Measurements from ENCODE around the gene CCDC33.

The CCDC33 gene

GRCh38 chr15:74258456-74259291 is 22.5 kb downstream of the CCDC33 start:
- ChIA-PET CTCF (no interaction called here), POLR2A (no interaction called here)
- Histone ChIP-seq H3K4me3 (ENCODE audit: control insufficient read depth in 1 of 7, extremely low read depth in 1 of 7, insufficient read depth in 4 of 7, low read depth in 2 of 7, low read length in 6 of 7) (no peak overlapping the region), H3K4me1 (ENCODE audit: control extremely low read depth in 1 of 4, control insufficient read depth in 4 of 4, insufficient read depth in 4 of 4, low read length in 3 of 4) (peaks cover 0 to 2% (median 0%) of the 10 kb centered on the region in 4 experiments), H3K9me3 (ENCODE audit: control extremely low read depth in 1 of 5, control insufficient read depth in 4 of 5, insufficient read depth in 2 of 5, low read depth in 1 of 5, low read length in 4 of 5) (no peaks in the 10 kb centered on the region), H3K36me3 (ENCODE audit: control insufficient read depth in 4 of 4, insufficient read depth in 4 of 4, low read length in 3 of 4) (no peaks in the 10 kb centered on the region), H3K27me3 (replicated peaks in 2 of 5; ENCODE audit: control insufficient read depth in 4 of 5, insufficient read depth in 5 of 5, low read length in 4 of 5) (peaks cover 0 to 30% (median 10%) of the 10 kb centered on the region in 5 experiments), H3K27ac (ENCODE audit: insufficient read depth in 1 of 2, low read depth in 1 of 2, low read length in 2 of 2, poor library complexity in 1 of 2, severe bottlenecking in 2 of 2) (no peak overlapping the region)
- WGBS (ENCODE audit: insufficient coverage) = 80% methylated on average over 4 of the region's 7 CpGs
- no peak for DNase-seq

GRCh38 chr15:74259292-74259648 is 23.1 kb downstream of the CCDC33 start:
- no peak for DNase-seq
- Histone ChIP-seq H3K9me3 (ENCODE audit: control extremely low read depth in 1 of 5, control insufficient read depth in 4 of 5, insufficient read depth in 2 of 5, low read depth in 1 of 5, low read length in 4 of 5) (no peaks in the 10 kb centered on the region), H3K4me1 (ENCODE audit: control extremely low read depth in 1 of 4, control insufficient read depth in 4 of 4, insufficient read depth in 4 of 4, low read length in 3 of 4) (peaks cover 0 to 2% (median 0%) of the 10 kb centered on the region in 4 experiments), H3K27me3 (replicated peaks in 2 of 5; ENCODE audit: control insufficient read depth in 4 of 5, insufficient read depth in 5 of 5, low read length in 4 of 5) (peaks cover 0 to 30% (median 10%) of the 10 kb centered on the region in 5 experiments), H3K4me3 (ENCODE audit: control insufficient read depth in 1 of 7, extremely low read depth in 1 of 7, insufficient read depth in 4 of 7, low read depth in 2 of 7, low read length in 6 of 7) (no peak overlapping the region), H3K36me3 (ENCODE audit: control insufficient read depth in 4 of 4, insufficient read depth in 4 of 4, low read length in 3 of 4) (no peaks in the 10 kb centered on the region), H3K27ac (ENCODE audit: insufficient read depth in 1 of 2, low read depth in 1 of 2, low read length in 2 of 2, poor library complexity in 1 of 2, severe bottlenecking in 2 of 2) (no peak overlapping the region)
- 61% methylated on average over 4 of the region's 5 CpGs for WGBS (ENCODE audit: insufficient coverage)
- ChIA-PET POLR2A (interaction anchor here (0.6 kb wide), 1 partner anchor 34 kb away, joined by 3 read pairs; no protein-coding TSS in a partner anchor), CTCF (interaction anchor here (0.9 kb wide), 1 partner anchor 10 kb away, joined by 3 read pairs; no protein-coding TSS in a partner anchor)

GRCh38 chr15:74259821-74260607 is 23.9 kb downstream of the CCDC33 start:
- ChIA-PET POLR2A (interaction anchor here (0.6 kb wide), 1 partner anchor 35 kb away, joined by 3 read pairs; no protein-coding TSS in a partner anchor), CTCF (interaction anchor here (0.9 kb wide), 1 partner anchor 11 kb away, joined by 3 read pairs; no protein-coding TSS in a partner anchor)
- DNase-seq = no peak
- H3K4me3 ChIP-seq (ENCODE audit: control insufficient read depth in 1 of 7, extremely low read depth in 1 of 7, insufficient read depth in 4 of 7, low read depth in 2 of 7, low read length in 6 of 7) = no peak overlapping the region
- no peaks in the 10 kb centered on the region for H3K9me3 ChIP-seq (ENCODE audit: control extremely low read depth in 1 of 5, control insufficient read depth in 4 of 5, insufficient read depth in 2 of 5, low read depth in 1 of 5, low read length in 4 of 5)
- WGBS (ENCODE audit: insufficient coverage) = 84% methylated on average over 9 of the region's 12 CpGs
- H3K4me1 ChIP-seq (ENCODE audit: control extremely low read depth in 1 of 4, control insufficient read depth in 4 of 4, insufficient read depth in 4 of 4, low read length in 3 of 4) = peaks cover 0 to 2% (median 0%) of the 10 kb centered on the region in 4 experiments
- no peak overlapping the region for H3K27ac ChIP-seq (ENCODE audit: insufficient read depth in 1 of 2, low read depth in 1 of 2, low read length in 2 of 2, poor library complexity in 1 of 2, severe bottlenecking in 2 of 2)
- peaks cover 0 to 29% (median 10%) of the 10 kb centered on the region in 5 experiments for H3K27me3 ChIP-seq (replicated peaks in 2 of 5; ENCODE audit: control insufficient read depth in 4 of 5, insufficient read depth in 5 of 5, low read length in 4 of 5)
- no peaks in the 10 kb centered on the region for H3K36me3 ChIP-seq (ENCODE audit: control insufficient read depth in 4 of 4, insufficient read depth in 4 of 4, low read length in 3 of 4)

GRCh38 chr15:74261041-74261440 is 24.9 kb downstream of the CCDC33 start:
- H3K9me3 ChIP-seq (ENCODE audit: control extremely low read depth in 1 of 5, control insufficient read depth in 4 of 5, insufficient read depth in 2 of 5, low read depth in 1 of 5, low read length in 4 of 5) = no peaks in the 10 kb centered on the region
- no peak for DNase-seq
- H3K27me3 ChIP-seq (replicated peaks in 2 of 5; ENCODE audit: control insufficient read depth in 4 of 5, insufficient read depth in 5 of 5, low read length in 4 of 5) = peaks cover 0 to 25% (median 9%) of the 10 kb centered on the region in 5 experiments
- WGBS (ENCODE audit: insufficient coverage) = 97% methylated on average over 3 of the region's 3 CpGs
- POLR2A ChIA-PET = no interaction called here
- H3K27ac ChIP-seq (ENCODE audit: insufficient read depth in 1 of 2, low read depth in 1 of 2, low read length in 2 of 2, poor library complexity in 1 of 2, severe bottlenecking in 2 of 2) = no peak overlapping the region
- peaks cover 0 to 2% (median 0%) of the 10 kb centered on the region in 4 experiments for H3K4me1 ChIP-seq (ENCODE audit: control extremely low read depth in 1 of 4, control insufficient read depth in 4 of 4, insufficient read depth in 4 of 4, low read length in 3 of 4)
- H3K36me3 ChIP-seq (ENCODE audit: control insufficient read depth in 4 of 4, insufficient read depth in 4 of 4, low read length in 3 of 4) = no peaks in the 10 kb centered on the region
- CTCF ChIA-PET = no interaction called here
- no peak overlapping the region for H3K4me3 ChIP-seq (ENCODE audit: control insufficient read depth in 1 of 7, extremely low read depth in 1 of 7, insufficient read depth in 4 of 7, low read depth in 2 of 7, low read length in 6 of 7)

- Histone ChIP-seq H3K4me3 (ENCODE audit: control insufficient read depth in 1 of 7, extremely low read depth in 1 of 7, insufficient read depth in 4 of 7, low read depth in 2 of 7, low read length in 6 of 7) (no peak overlapping the region), H3K27ac (ENCODE audit: insufficient read depth in 1 of 2, low read depth in 1 of 2, low read length in 2 of 2, poor library complexity in 1 of 2, severe bottlenecking in 2 of 2) (no peak overlapping the region), H3K4me1 (ENCODE audit: control extremely low read depth in 1 of 4, control insufficient read depth in 4 of 4, insufficient read depth in 4 of 4, low read length in 3 of 4) (peaks cover 0 to 2% (median 0%) of the 10 kb centered on the region in 4 experiments), H3K27me3 (replicated peaks in 2 of 5; ENCODE audit: control insufficient read depth in 4 of 5, insufficient read depth in 5 of 5, low read length in 4 of 5) (peaks cover 0 to 25% (median 9%) of the 10 kb centered on the region in 5 experiments), H3K9me3 (ENCODE audit: control extremely low read depth in 1 of 5, control insufficient read depth in 4 of 5, insufficient read depth in 2 of 5, low read depth in 1 of 5, low read length in 4 of 5) (no peaks in the 10 kb centered on the region), H3K36me3 (ENCODE audit: control insufficient read depth in 4 of 4, insufficient read depth in 4 of 4, low read length in 3 of 4) (no peaks in the 10 kb centered on the region)
- CTCF ChIA-PET = no interaction called here
- DNase-seq = no peak
- POLR2A ChIA-PET = no interaction called here
- 92% methylated on average over 5 of the region's 8 CpGs for WGBS (ENCODE audit: insufficient coverage)
Observed at GRCh38 chr15:74261685-74262084, 25.6 kb downstream of the CCDC33 start.

GRCh38 chr15:74262151-74262550 is 26.0 kb downstream of the CCDC33 start:
- Histone ChIP-seq H3K27ac (ENCODE audit: insufficient read depth in 1 of 2, low read depth in 1 of 2, low read length in 2 of 2, poor library complexity in 1 of 2, severe bottlenecking in 2 of 2) (no peak overlapping the region), H3K9me3 (ENCODE audit: control extremely low read depth in 1 of 5, control insufficient read depth in 4 of 5, insufficient read depth in 2 of 5, low read depth in 1 of 5, low read length in 4 of 5) (no peaks in the 10 kb centered on the region), H3K27me3 (replicated peaks in 2 of 5; ENCODE audit: control insufficient read depth in 4 of 5, insufficient read depth in 5 of 5, low read length in 4 of 5) (peaks cover 0 to 27% (median 6%) of the 10 kb centered on the region in 5 experiments), H3K36me3 (ENCODE audit: control insufficient read depth in 4 of 4, insufficient read depth in 4 of 4, low read length in 3 of 4) (no peaks in the 10 kb centered on the region), H3K4me1 (ENCODE audit: control extremely low read depth in 1 of 4, control insufficient read depth in 4 of 4, insufficient read depth in 4 of 4, low read length in 3 of 4) (peaks cover 0 to 2% (median 0%) of the 10 kb centered on the region in 4 experiments), H3K4me3 (ENCODE audit: control insufficient read depth in 1 of 7, extremely low read depth in 1 of 7, insufficient read depth in 4 of 7, low read depth in 2 of 7, low read length in 6 of 7) (no peak overlapping the region)
- ChIA-PET POLR2A (no interaction called here), CTCF (interaction anchor here (1.3 kb wide), 1 partner anchor 46 kb away, joined by 4 read pairs; no protein-coding TSS in a partner anchor)
- 90% methylated on average over 2 of the region's 2 CpGs for WGBS (ENCODE audit: insufficient coverage)
- no peak for DNase-seq

All from common myeloid progenitor, CD34-positive (primary cell).